Progenitor cell of endocrine pancreas (in vitro differentiated cells): ENCODE results near the gene ACP2. TPM values are rescaled to one million over a fixed set of nuclear protein-coding genes. Genes with fewer than 3 reads are reported as not detected.

Experiments used
- DNase-seq: peaks from one replicate; pipeline ENCODE4 v3.0.0; 2021; ENCODE audit warnings: low spot score; ENCODE audit not compliant: unreplicated experiment
- H3K27ac Mint-ChIP-seq: 2 replicates; pipeline ENCODE4 v1.8.0; 2021; ENCODE audit warnings: mild to moderate bottlenecking, moderate library complexity, mixed read lengths
- H3K27me3 Mint-ChIP-seq: 2 replicates; pipeline ENCODE4 v1.8.0; 2021; ENCODE audit warnings: mixed read lengths
- H3K36me3 Mint-ChIP-seq: 2 replicates; pipeline ENCODE4 v1.8.0; 2022; ENCODE audit warnings: mixed read lengths; ENCODE audit not compliant: insufficient read depth
- H3K4me1 Mint-ChIP-seq: 2 replicates; pipeline ENCODE4 v1.8.0; 2021; ENCODE audit warnings: low read depth, mixed read lengths
- H3K4me3 Mint-ChIP-seq: 2 replicates; pipeline ENCODE4 v1.8.0; 2021; ENCODE audit warnings: low read depth, mild to moderate bottlenecking, moderate library complexity, mixed read lengths
- H3K9me3 Mint-ChIP-seq: 2 replicates; pipeline ENCODE4 v1.8.0; 2021; ENCODE audit warnings: low read depth, mixed read lengths
- total RNA-seq: library from RNA; stranded (reverse); gene quantifications from 2 replicates; pipeline ENCODE4 v1.2.1, GENCODE V29; 2021
- TF ChIP-seq, protein P1 (sequence below): fragments of 200-600 bp; sonication (generic); IDR thresholded peaks from one replicate; pipeline ENCODE4 v1.5.0; 2021; ENCODE audit warnings: antibody characterized with exemption, mild to moderate bottlenecking; ENCODE audit not compliant: unreplicated experiment

The ACP2 gene
- total RNA-seq, 1 donor from 2014 or later = 60.2 TPM

DNA sequence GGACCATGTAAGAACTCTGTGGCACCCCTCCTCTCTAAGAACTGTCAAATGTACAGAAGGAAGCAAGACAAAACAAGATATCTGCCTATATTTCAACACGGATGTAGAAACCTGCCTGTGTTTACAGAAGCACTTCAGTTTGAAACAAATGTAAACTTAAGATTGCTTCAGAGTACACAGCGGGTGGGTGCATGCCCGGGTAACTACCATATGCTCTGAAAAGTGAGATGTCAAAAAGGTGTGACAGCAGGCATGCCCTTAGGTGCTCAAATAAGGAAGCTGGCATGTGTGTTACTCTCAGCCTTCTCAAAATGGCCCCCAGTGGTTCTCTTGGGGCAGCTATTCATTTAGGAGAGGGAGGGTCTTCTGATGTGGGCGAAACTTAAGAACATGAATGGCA is 5.2 kb downstream of the ACP2 start:
- Mint-ChIP-seq H3K9me3 (no peaks in the 10 kb centered on the region), H3K4me1 (peaks cover 6% of the 10 kb centered on the region), H3K36me3 (peaks cover 23% of the 10 kb centered on the region), H3K27me3 (no peaks in the 10 kb centered on the region), H3K4me3 (no peak overlapping the region), H3K27ac (peak overlapping the region; percentile 12)
- TF ChIP-seq, protein P1, sequence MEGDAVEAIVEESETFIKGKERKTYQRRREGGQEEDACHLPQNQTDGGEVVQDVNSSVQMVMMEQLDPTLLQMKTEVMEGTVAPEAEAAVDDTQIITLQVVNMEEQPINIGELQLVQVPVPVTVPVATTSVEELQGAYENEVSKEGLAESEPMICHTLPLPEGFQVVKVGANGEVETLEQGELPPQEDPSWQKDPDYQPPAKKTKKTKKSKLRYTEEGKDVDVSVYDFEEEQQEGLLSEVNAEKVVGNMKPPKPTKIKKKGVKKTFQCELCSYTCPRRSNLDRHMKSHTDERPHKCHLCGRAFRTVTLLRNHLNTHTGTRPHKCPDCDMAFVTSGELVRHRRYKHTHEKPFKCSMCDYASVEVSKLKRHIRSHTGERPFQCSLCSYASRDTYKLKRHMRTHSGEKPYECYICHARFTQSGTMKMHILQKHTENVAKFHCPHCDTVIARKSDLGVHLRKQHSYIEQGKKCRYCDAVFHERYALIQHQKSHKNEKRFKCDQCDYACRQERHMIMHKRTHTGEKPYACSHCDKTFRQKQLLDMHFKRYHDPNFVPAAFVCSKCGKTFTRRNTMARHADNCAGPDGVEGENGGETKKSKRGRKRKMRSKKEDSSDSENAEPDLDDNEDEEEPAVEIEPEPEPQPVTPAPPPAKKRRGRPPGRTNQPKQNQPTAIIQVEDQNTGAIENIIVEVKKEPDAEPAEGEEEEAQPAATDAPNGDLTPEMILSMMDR = no peak
- DNase-seq = no peak

DNA sequence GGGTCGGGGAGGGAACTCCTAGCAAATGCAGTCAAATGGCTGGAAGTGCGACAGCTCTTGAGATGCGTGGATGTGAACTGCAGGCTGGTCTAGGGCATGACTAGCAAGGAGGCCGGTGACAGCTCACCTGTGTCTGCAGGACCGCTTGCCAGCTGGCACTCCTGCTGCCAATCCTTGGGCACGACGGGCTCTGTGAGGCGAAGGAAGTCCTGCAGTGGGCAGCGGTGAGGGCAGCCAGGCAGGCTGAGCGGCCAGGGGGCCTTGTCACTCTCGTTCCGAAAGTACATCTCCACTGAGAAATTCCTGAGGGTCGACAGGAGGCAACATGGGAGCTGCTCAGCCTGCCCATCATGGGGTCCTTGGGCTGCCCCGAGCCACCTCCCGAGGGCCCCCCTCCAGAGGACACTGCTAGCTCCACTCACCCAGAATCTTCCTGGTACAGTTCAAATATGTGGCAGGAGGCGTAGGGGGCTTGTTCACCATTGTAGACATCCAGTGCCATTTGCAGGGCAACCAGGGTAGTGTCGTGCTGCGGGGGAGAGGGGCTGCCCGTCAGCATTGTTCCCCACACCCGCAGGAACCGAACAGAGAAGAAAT is 5.9 kb downstream of the ACP2 start:
- no peak overlapping the region for H3K4me3 Mint-ChIP-seq

DNA sequence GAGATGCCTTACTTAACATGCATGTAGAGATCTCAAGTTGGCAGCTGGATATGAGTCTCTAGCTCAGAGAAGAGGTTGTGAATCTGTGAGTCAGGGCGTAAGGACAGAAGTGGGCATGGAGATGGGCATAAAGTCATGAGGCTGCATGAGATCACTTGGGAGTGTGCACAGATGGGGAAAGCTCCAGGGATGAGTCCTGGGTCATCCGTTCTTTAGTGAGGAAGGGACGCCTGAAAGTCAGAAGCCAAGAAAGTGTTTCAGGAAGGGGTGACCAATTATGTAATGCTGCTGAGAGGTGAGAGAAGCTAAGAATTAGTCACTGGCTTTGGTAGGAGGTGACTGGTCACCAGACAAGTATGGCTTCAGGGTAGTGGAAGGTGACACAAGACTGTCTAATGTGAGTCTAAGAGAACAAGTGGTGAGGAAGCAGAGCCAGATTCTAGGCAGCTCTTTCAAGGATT is 6.7 kb downstream of the ACP2 start:
- Mint-ChIP-seq H3K4me3 (no peak overlapping the region), H3K27me3 (no peaks in the 10 kb centered on the region), H3K9me3 (no peaks in the 10 kb centered on the region), H3K4me1 (no peaks in the 10 kb centered on the region), H3K36me3 (peaks cover 23% of the 10 kb centered on the region), H3K27ac (no peak overlapping the region)
- DNase-seq = no peak
- TF ChIP-seq, protein P1 = no peak

More for the DNA sequence above, 5.9 kb downstream of the ACP2 start:
- Mint-ChIP-seq H3K27ac (peak overlapping the region; percentile 34), H3K36me3 (peaks cover 23% of the 10 kb centered on the region), H3K9me3 (no peaks in the 10 kb centered on the region), H3K27me3 (no peaks in the 10 kb centered on the region), H3K4me1 (peaks cover under 1% of the 10 kb centered on the region)
- DNase-seq = no peak
- TF ChIP-seq, protein P1 = no peak

DNA sequence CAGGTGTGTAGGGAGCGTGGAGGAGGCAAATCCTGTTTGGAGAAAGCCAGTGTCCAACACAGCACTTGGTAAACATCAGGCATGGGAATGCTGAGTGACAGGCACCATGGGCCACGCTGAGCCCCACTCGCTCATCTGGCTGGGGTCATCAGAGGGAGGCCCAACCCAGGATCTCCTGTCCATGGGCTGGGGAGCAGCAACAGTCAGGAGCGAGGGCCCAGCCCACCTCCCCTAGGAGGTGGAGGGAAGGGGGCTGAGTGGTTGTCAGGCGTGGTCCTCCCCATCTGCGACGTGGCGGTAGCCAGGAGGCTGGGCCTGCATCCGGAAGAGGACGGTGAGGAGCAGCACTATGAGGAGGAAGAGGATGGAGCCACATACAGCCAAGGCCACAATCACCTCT is 8.8 kb downstream of the ACP2 start:
- TF ChIP-seq, protein P1 = no peak
- H3K4me1 Mint-ChIP-seq = no peaks in the 10 kb centered on the region
- no peaks in the 10 kb centered on the region for H3K27me3 Mint-ChIP-seq
- H3K9me3 Mint-ChIP-seq = no peaks in the 10 kb centered on the region
- H3K27ac Mint-ChIP-seq = no peak overlapping the region
- no peak overlapping the region for H3K4me3 Mint-ChIP-seq
- DNase-seq = no peak
- H3K36me3 Mint-ChIP-seq = peaks cover 24% of the 10 kb centered on the region

DNA sequence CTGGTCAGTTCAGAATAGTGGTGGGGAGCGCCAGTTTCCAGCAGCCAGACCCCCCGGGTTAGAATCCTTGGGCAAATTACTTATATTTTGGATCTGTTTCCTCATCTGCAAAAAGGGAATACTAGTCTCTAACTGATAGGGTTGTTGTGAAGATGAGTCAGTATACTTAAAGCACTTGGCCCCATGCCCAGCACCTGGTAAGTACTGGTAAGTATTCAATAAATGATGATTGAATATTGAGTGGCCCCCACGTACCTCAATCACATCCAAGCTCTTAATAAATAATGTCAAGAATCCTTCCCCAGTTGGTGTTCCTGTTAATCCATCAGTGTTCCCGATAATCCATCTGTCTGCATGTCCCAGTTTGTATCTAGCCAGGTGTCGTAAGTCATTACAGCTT is 12.1 kb downstream of the ACP2 start:
- TF ChIP-seq, protein P1 = no peak
- Mint-ChIP-seq H3K27ac (no peak overlapping the region), H3K36me3 (peaks cover 8% of the 10 kb centered on the region)

More for the DNA sequence above, 12.1 kb downstream of the ACP2 start:
- Mint-ChIP-seq H3K4me3 (no peak overlapping the region), H3K9me3 (no peaks in the 10 kb centered on the region), H3K4me1 (no peaks in the 10 kb centered on the region), H3K27me3 (no peaks in the 10 kb centered on the region)
- no peak for DNase-seq
